Measurements from ENCODE around the gene SMIM29. TPM values are rescaled to one million over a fixed set of nuclear protein-coding genes. Genes with fewer than 3 reads are reported as not detected.
"Not testable (repeated sequence)": the region's sequence is repeated elsewhere in the genome, so short reads cannot be mapped to it uniquely, and the experiment has no call there.

The SMIM29 gene
- total and polyA plus RNA-seq, 11 donors = 18.4 to 50.4 (median 31.3) TPM

DNA sequence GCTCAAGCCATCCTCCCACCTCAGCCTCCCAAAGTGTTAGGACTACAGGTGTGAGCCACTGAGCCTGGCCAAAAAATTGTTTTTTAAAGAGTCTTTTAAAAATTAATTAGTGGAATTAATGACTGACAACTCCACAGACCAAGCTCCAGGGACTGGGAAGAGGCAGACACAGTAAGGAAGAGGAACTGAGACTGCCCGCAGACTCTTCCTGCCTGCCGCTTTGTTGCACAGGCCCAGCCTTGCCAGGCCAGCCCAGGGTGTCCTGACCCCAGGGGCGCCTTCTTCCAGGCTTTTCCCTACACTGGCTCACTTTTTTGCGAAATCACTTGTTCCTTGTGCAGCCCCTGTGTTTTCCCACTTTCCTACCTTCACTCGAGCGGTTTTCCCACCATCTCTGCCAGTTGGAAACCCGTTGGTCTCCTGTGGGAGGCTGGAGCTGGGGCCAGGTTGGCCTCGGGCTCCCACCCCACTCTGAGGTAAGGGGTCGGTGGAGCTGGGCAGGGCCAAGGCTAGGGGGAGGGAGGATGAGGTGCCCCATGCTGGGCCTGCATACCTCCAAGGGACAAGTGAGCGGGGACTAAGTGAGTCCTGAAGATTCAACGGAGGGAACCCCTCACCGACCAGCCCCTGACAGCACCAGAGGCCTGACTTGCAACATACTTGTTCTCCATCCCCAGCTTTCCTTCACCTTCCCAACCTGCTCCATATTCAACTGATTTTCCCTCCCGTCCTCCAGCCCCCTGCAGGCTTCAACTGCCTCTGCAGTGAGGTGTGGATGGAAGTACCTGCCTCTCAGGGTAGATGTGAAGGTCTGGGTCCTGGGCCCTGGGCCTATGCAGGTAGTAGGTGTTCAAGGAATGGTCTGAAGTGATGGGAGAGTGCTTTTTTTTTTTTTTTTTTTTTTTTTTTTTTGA lies 23.5 kb upstream of the SMIM29 start:
- peak in 4 of 5 donors; percentile 23 to 73 (median 52) for DNase-seq
- TF ChIP-seq, protein P1, sequence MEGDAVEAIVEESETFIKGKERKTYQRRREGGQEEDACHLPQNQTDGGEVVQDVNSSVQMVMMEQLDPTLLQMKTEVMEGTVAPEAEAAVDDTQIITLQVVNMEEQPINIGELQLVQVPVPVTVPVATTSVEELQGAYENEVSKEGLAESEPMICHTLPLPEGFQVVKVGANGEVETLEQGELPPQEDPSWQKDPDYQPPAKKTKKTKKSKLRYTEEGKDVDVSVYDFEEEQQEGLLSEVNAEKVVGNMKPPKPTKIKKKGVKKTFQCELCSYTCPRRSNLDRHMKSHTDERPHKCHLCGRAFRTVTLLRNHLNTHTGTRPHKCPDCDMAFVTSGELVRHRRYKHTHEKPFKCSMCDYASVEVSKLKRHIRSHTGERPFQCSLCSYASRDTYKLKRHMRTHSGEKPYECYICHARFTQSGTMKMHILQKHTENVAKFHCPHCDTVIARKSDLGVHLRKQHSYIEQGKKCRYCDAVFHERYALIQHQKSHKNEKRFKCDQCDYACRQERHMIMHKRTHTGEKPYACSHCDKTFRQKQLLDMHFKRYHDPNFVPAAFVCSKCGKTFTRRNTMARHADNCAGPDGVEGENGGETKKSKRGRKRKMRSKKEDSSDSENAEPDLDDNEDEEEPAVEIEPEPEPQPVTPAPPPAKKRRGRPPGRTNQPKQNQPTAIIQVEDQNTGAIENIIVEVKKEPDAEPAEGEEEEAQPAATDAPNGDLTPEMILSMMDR (IDR thresholded peaks at IDR 0.05) = no peak
- no peak for TF ChIP-seq POLR2A (IDR thresholded peaks at IDR 0.05)
- WGBS, 4 donors = 86 to 91% (median 89%) methylated on average over 13 of the region's 13 CpGs
- Histone ChIP-seq H3K4me1 (peaks cover 0 to 43% (median 26%) of the 10 kb centered on the region in 12 donors), H3K4me3 (no peak overlapping the region), H3K9me3 (no peaks in the 10 kb centered on the region), H3K27ac (peak overlapping the region in 7 of 12 donors; percentile 1 to 71 (median 30)), H3K36me3 (no peaks in the 10 kb centered on the region), H3K27me3 (no peaks in the 10 kb centered on the region)
- intact Hi-C loops (cut with DNase I) = loop anchor here in 2 of 10 donors (10.0 kb wide), 2 partner anchors 63 to 113 kb away; no protein-coding TSS in a partner anchor
- ATAC-seq = peak in 1 of 4 donors; percentile 39

DNA sequence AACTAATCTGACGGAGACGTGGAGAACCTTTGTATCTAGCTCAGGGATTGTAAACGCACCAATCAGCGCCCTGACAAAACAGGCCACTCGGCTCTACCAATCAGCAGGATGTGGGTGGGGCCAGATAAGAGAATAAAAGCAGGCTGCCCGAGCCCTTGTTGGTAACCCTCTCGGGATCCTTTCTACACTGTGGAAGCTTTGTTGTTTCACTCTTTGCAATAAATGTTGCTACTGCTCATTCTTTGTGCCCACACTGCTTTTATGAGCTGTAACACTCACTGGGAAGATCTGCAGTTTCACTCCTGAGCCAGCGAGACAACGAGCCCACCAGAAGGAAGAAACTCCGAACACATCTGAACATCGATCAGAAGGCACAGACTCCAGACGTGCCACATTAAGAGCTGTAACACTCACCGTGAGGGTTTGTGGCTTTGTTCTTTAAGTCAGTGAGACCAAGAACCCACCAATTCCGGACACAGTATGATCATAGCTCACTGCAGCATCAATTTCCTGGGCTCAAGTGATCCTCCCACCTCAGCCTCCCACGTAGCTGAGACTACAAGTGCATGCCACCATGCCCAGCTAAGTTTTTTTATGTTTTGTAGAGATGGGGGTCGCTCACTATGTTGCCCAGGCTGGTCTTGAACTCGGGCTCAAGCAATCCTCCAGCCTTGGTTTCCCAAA lies 21.0 kb upstream of the SMIM29 start:
- H3K27me3 ChIP-seq, DNase-seq, ATAC-seq, H3K4me3 ChIP-seq, H3K27ac ChIP-seq, H3K9me3 ChIP-seq, H3K36me3 ChIP-seq: not testable (repeated sequence)
- intact Hi-C loops (cut with DNase I) = loop anchor here in 2 of 10 donors (10.0 kb wide), 2 partner anchors 65 to 115 kb away; no protein-coding TSS in a partner anchor
- peaks cover 0 to 29% (median 15%) of the 10 kb centered on the region in 12 donors for H3K4me1 ChIP-seq
- WGBS, 4 donors = 71 to 82% (median 74%) methylated on average over 15 to 17 of the region's 17 CpGs

DNA sequence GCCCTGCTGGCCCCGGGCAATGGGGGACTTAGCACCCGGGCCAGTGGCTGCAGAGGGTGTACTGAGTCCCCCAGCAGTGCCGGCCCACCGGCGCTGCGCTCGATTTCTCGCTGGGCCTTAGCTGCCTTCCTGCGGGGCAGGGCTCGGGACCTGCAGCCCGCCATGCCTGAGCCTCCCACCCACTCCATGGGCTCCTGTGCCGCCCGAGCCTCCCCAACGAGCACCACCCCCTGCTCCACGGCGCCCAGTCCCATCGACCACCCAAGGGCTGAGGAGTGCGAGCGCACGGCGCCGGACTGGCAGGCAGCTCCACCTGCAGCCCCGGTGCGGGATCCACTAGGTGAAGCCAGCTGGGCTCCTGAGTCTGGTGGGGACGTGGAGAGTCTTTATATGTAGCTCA lies 20.3 kb upstream of the SMIM29 start:
- peaks cover 0 to 28% (median 13%) of the 10 kb centered on the region in 12 donors for H3K4me1 ChIP-seq
- H3K27me3 ChIP-seq; H3K4me3 ChIP-seq; intact Hi-C loops (cut with DNase I); H3K36me3 ChIP-seq; DNase-seq; ATAC-seq; H3K9me3 ChIP-seq; H3K27ac ChIP-seq: not testable (repeated sequence)
- 95 to 98% (median 97%) methylated on average over 19 to 22 of the region's 25 CpGs; no CpG with 5 or more reads in 1 of the 4 donors for WGBS, 4 donors

DNA sequence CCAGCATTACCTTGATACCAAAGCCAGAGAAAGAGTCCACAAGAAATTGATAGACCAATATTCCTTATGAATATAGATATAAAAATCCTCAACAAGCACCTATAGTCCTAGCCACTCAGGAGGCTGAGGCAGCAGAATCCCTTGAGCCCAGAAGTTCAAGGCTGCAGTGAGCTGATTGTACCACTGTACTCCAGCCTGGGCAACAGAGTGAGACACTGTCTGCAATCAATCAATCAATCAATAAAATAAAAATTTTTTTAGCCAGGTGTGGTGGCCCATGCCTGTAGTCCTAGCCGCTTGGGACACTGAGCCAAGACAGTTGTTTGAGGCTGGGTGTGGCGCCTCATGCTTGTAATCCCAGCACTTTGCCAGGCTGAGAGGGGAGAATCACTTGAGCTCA lies 18.9 kb upstream of the SMIM29 start:
- Histone ChIP-seq H3K4me3 (no peak overlapping the region), H3K27ac (no peak overlapping the region), H3K4me1 (peaks cover 0 to 15% (median 2%) of the 10 kb centered on the region in 12 donors), H3K36me3 (no peaks in the 10 kb centered on the region), H3K27me3 (no peaks in the 10 kb centered on the region), H3K9me3 (peaks cover 0 to 18% (median 0%) of the 10 kb centered on the region in 12 donors)
- TF ChIP-seq POLR2A (IDR thresholded peaks at IDR 0.05) = no peak
- TF ChIP-seq, protein P1 (IDR thresholded peaks at IDR 0.05) = no peak
- ATAC-seq (no peak), DNase-seq (no peak)
- intact Hi-C loops (cut with DNase I) = no loop called here
- WGBS, 4 donors = 97 to 100% (median 99%) methylated on average over 2 of the region's 2 CpGs

DNA sequence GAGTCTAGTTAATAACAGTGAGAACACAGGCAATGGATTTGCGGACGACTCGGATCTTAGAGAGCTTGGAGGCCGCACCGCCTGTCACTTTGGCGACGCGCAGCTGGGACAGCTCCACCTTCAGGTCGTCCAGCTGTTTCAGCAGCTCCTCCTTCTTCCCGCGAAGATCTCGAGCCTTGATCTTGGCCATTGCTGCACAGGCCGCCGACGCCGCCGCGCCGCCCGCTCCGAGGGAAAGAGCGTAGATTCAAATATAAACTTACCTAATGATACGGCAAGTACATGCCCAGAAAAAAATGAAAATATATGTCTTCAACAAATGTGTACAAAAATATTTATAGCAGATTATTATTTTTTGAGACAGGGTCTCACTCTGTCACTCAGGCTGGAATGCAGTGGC lies 14.7 kb upstream of the SMIM29 start:
- not testable (repeated sequence) for DNase-seq
- WGBS, 4 donors = 87 to 90% (median 88%) methylated on average over 23 of the region's 23 CpGs

More for the DNA sequence above, 14.7 kb upstream of the SMIM29 start:
- H3K4me3 ChIP-seq; H3K36me3 ChIP-seq; intact Hi-C loops (cut with DNase I); ATAC-seq; H3K27me3 ChIP-seq; H3K27ac ChIP-seq; H3K4me1 ChIP-seq: not testable (repeated sequence)
- H3K9me3 ChIP-seq = peaks cover 0 to 20% (median 0%) of the 10 kb centered on the region in 12 donors
